GM12864 (cell line): ENCODE data around the gene ASB13.

Source experiments
- DNase-seq: peaks from one replicate; pipeline ENCODE4 v3.0.0-alpha.2; 2011; ENCODE audit warnings: low read depth
- H3K4me3 ChIP-seq: 2 replicates; pipeline ENCODE4 v1.5.1; 2011; ENCODE audit warnings: mild to moderate bottlenecking, low read depth, low read length, control low read depth
- CTCF ChIP-seq: IDR thresholded peaks from 2 replicates; pipeline ENCODE4 v1.5.1; 2011; ENCODE audit warnings: low read depth, mild to moderate bottlenecking, moderate library complexity, low read length, control low read depth, inconsistent platforms; ENCODE audit errors: missing control alignments

ASB13 gene

GRCh38 chr10:5620223-5620721 is 46.1 kb downstream of the ASB13 start:
- TF ChIP-seq CTCF = no peak
- no peak overlapping the region for H3K4me3 ChIP-seq
- DNase-seq = no peak

GRCh38 chr10:5619362-5620211 is 46.8 kb downstream of the ASB13 start:
- no peak for DNase-seq
- no peak for TF ChIP-seq CTCF

GRCh38 chr10:5618829-5619228 is 47.6 kb downstream of the ASB13 start:
- TF ChIP-seq CTCF = no peak
- H3K4me3 ChIP-seq = no peak overlapping the region
- no peak for DNase-seq

More at GRCh38 chr10:5619362-5620211, 46.8 kb downstream of the ASB13 start:
- H3K4me3 ChIP-seq = no peak overlapping the region

GRCh38 chr10:5618042-5618441 is 48.4 kb downstream of the ASB13 start:
- H3K4me3 ChIP-seq = no peak overlapping the region
- no peak for TF ChIP-seq CTCF
- no peak for DNase-seq

GRCh38 chr10:5617521-5617920 is 48.9 kb downstream of the ASB13 start:
- DNase-seq = no peak
- no peak for TF ChIP-seq CTCF
- H3K4me3 ChIP-seq = no peak overlapping the region

- TF ChIP-seq CTCF = no peak
- H3K4me3 ChIP-seq = no peak overlapping the region
- DNase-seq = no peak
Measured at GRCh38 chr10:5616836-5617235, 49.6 kb downstream of the ASB13 start.

GRCh38 chr10:5616046-5616445 is 50.3 kb downstream of the ASB13 start:
- TF ChIP-seq CTCF = no peak
- DNase-seq = no peak

More at GRCh38 chr10:5616046-5616445, 50.3 kb downstream of the ASB13 start:
- H3K4me3 ChIP-seq = no peak overlapping the region
